NCI-H2227 (cell line): Measurements from ENCODE around the gene CDC23.

Experiments used
- DNase-seq: peaks from one replicate; lab custom pipeline; 2025; ENCODE audit not compliant: unreplicated experiment; lab: John Stamatoyannopoulos, UW

CDC23 gene, protein sequence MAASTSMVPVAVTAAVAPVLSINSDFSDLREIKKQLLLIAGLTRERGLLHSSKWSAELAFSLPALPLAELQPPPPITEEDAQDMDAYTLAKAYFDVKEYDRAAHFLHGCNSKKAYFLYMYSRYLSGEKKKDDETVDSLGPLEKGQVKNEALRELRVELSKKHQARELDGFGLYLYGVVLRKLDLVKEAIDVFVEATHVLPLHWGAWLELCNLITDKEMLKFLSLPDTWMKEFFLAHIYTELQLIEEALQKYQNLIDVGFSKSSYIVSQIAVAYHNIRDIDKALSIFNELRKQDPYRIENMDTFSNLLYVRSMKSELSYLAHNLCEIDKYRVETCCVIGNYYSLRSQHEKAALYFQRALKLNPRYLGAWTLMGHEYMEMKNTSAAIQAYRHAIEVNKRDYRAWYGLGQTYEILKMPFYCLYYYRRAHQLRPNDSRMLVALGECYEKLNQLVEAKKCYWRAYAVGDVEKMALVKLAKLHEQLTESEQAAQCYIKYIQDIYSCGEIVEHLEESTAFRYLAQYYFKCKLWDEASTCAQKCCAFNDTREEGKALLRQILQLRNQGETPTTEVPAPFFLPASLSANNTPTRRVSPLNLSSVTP

GRCh38 chr5:138213161-138214029, at the start of gene CDC23:
CDC23 (minus strand) TSS chr5:138213323; CDS start chr5:138213312, 11 bp downstream.
- DNase-seq, result peak; percentile 97

DNA sequence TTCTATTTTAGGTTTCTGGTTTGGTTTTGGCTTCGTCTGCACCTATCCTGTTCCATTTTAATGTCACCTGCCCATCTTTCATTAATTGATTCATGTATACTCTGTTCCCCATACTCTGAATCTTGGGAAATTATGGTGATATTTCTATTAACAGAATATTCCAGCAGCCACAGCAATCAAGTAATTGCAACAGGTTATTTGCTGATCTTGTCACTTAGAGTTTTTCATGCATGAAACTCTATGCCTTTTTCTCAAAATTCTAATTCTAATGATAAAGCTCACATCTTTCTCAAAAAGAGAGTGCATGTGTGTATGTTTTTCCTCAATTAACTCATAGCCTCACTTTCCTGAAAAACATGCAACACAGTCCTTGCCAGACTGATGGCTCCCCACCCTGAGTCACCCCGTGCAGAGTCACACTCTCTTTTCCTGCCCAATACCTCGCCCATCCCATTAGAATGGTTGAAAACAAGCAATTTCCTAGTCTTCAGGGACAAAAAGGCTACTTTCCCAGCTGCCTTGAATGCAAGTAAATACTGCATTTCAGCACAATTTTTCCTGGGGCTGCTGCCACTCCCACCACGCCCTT, 45.7 kb upstream of the CDC23 start:
- DNase-seq, result no peak

- DNase-seq, result no peak
Measured at GRCh38 chr5:138257583-138257982, 44.5 kb upstream of the CDC23 start.

- no peak for DNase-seq
Measured at GRCh38 chr5:138252944-138253343, 39.8 kb upstream of the CDC23 start.

- peak; percentile 48 for DNase-seq
Measured at GRCh38 chr5:138247800-138248199, 34.7 kb upstream of the CDC23 start.

DNA sequence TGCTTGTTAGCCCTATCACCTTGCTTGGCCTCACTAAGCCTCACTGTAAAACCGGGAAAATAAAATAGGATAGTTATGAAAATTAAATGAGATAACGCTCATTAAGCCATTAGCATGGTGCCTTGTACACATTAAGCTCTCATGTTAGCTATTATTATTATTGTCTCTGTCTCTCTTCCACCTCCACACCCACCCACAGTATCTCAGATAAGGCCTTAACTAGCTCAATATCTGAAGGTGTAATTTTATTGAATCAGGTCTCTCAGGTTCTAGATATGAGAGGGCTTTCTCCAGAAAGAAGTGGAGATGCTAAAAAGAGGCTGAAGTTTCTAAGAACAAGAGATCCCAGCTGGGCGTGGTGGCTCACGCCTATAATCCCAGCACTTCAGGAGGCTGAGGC, 33.7 kb upstream of the CDC23 start:
- no peak for DNase-seq

DNA sequence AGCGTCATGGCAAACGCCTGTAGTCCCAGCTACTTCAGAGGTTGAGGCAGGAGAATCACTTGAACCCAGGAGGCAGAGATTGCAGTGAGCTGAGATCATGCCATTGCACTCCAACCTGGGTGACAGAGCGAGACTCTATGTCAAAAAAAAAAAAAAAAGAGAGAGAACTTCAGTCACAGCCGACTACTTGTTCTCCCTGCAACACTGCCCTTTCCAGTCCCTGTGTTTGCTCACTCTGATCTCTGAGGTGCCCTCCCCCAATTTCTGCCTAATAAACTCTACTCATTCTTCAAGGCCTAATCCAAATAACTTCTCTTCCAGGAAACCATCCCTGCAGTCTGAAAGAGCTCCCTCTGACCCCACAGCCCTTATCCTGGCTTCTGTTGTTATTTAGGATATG, 33.2 kb upstream of the CDC23 start:
- no peak for DNase-seq

DNA sequence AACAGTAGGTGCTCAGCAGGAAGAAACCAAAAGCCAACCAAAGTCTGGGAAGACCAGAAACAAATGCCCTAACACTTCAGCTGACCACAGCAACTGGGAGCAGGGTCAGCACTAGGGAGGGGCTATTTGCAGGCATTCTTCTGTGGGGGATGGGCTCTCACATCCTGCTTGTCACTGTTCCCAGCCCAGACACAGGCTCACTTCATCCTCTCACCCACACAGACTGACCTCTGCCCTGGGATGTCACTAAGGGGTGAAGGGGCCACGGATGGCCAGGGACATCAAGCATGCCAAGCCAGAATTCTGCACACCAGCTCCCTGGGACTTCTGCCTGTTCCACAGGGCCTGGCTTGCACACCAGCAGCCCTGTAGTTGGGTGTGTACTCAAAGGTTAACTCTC, 32.6 kb upstream of the CDC23 start:
- no peak for DNase-seq

GRCh38 chr5:138243794-138244193, 30.7 kb upstream of the CDC23 start:
- no peak for DNase-seq

GRCh38 chr5:138241688-138242571, 28.8 kb upstream of the CDC23 start:
- peak; percentile 17 for DNase-seq

- no peak for DNase-seq
Measured at GRCh38 chr5:138240650-138241385, 27.7 kb upstream of the CDC23 start.

DNA sequence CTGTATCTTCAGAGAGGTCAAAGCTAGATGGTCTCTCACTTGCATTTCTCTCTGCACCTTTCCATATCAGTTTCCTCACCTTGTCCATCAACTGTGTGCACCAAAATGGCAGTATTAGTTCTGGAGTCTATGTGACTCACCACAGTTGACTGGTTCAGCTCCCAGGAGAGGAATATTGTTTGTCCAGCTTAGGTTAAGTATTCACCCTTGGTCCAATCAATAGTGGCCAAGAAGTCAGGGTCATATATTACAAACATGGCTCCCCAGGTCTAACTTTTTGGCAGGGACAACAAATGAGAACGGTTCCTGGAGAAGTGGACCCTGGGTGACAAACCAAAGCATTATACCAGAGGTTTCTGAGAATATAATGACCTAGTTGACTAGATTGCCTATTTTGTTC, 24.9 kb upstream of the CDC23 start:
- no peak for DNase-seq

DNA sequence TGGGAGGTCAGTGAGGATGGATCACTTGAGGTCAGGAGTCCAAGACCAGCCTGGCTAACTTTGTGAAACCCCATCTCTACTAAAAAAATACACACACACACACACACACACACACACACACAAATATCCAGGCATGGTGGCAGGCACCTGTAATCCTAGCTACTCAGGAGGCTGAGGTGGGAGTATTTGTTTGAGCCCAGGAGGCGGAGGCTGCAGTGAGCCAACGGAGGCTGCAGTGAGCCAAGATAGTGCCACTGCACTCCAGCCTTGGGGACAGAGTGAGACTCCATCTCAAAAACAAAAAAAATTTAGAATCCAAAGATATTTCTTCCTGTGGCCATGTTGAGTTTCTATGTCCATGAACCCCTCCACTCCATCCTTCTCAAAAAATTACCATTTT, 21.5 kb upstream of the CDC23 start:
- no peak for DNase-seq

DNA sequence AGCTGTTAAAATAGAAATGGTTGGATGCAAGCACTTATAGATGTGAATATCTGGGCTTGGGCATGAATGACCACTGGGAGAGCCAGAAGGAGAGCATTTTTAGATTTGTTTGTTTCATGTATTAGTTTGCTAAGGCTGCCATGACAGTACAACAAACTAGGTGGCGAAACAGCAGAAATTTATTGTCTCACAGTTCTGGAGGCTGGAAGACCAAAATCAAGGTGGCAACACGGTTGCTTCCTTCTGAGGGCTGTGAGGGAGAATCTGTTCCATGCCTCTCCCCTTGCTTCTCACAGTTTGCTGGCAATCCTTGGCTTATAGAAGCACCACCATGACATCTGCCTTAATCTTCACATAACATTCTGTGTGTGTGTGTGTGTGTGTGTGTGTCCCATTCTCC, 20.2 kb upstream of the CDC23 start:
- no peak for DNase-seq

GRCh38 chr5:138230981-138231589, 18.0 kb upstream of the CDC23 start:
- peak; percentile 71 for DNase-seq

- no peak for DNase-seq
Measured at GRCh38 chr5:138230261-138230660, 17.1 kb upstream of the CDC23 start.

DNA sequence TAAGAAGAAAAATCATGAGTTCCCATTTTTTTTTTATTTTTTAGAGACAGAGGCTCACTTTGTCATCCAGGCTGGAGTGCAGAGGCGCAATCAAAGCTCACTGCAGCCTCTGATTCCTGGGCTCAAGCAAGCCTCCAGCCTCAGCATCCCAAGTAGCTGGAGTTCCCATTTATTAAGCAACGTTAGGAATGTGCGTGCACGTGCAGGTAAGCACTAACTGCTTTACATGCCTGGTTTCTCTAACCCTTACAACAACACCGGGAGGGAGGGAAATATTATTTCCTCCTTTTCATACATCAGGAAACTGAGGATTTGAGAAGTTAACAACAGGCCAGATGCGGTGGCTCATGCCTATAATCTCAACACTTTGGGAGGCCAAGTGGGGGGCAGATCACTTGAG, 16.3 kb upstream of the CDC23 start:
- no peak for DNase-seq

GRCh38 chr5:138226910-138227309, 13.8 kb upstream of the CDC23 start:
- no peak for DNase-seq

DNA sequence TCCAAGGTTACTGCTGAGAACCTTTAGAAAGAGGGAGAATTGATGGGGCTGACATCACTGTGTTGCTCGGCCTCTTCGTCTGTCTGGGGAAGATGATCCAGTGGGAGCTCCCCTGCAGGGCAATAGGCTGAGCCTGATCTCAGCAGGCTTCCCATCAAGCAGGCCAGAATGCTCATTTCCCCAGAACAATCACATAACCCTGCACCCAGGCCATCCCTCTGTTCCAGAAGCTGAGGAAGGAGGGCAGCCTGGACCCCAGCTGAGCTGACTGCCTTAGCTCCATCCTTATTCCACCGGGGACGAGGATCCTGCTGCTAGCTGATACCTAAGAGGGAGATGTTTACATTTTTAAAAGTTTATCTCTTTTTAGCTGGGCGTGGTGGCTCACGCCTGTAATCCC, 11.6 kb upstream of the CDC23 start:
- DNase-seq, result no peak
